ENCODE measurements around the gene KIF6.
"Not testable (repeated sequence)": the region's sequence is repeated elsewhere in the genome, so short reads cannot be mapped to it uniquely, and the experiment has no call there.

KIF6 gene

DNA sequence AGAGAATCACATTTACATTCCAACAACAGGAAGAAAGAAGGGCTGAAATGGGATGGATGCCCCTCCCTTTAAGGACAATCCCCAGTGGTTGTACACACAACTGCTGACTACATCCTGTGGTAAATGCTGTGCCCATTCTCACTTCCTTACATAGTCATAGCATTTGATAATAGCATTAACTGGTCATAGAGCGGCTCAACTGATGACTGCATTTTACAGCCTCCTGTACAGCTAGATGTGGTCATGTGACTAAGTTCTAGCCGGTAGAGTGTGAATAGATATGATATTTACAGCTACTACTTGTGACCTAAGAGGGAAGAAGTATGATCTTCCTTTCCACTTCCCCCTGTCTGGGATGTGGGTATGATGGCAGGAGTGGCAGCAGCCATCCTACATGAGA is 435.7 kb downstream of the KIF6 start:
- DNase-seq (ENCODE audit: low read depth): no peak

DNA sequence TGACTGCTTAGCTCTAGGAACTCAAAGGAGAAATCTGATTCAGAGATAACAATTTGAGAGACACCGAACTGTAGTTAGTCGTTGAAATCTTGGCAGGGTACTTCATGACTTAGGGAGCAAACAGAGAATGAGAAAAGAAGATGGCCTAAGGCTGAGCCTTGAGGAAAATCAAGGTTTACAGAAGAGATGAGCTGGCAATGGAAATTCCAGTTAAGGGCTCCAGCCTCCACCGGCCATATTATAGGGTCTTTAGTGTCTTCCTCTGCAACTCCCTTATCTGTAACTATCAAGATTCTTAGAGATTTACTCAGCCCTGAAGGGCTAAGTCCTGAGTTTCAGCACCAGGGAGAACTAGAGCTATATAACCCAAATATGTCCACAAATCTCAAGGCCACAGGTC is 437.6 kb downstream of the KIF6 start:
- no peak for DNase-seq (ENCODE audit: low read depth)

DNA sequence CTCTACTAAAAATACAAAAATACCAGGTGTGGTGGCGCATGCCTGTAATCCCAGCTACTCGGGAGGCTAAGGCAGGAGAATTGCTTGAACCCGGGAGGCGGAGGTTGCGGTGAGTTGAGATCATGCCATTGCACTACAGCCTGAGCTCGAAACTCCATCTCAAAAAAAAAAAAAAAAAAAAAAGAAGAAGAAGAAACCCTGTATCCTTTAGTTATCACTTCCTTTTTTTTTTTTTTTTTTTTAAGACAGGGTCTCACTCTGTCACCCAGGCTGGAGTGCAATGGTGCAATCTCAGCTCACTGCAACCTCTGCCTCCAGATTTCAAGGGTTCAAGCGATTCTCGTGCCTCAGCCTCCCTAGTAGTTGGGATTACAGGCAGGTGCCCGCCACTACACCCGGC is 438.6 kb downstream of the KIF6 start:
- not testable (repeated sequence) for DNase-seq (ENCODE audit: low read depth)

DNA sequence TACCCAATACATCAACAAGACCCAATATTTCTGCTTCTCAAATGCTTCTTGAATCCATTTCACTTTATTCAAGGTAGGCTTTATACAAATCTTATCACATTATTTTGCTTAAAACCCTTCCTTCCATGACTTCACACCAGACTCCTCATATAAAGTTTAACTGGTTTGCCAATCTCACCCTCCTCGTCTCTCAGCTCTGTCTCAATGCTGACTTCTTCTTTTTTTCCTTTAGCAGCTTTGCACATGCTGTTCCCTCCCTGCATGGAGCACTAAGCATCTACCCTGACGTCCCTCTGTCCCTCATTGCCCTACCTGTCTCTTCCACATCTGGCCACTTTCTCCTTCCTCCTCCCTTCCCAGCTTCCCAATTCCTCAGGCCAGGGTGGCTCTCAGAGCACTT is 442.4 kb downstream of the KIF6 start:
- no peak for DNase-seq (ENCODE audit: low read depth)

DNA sequence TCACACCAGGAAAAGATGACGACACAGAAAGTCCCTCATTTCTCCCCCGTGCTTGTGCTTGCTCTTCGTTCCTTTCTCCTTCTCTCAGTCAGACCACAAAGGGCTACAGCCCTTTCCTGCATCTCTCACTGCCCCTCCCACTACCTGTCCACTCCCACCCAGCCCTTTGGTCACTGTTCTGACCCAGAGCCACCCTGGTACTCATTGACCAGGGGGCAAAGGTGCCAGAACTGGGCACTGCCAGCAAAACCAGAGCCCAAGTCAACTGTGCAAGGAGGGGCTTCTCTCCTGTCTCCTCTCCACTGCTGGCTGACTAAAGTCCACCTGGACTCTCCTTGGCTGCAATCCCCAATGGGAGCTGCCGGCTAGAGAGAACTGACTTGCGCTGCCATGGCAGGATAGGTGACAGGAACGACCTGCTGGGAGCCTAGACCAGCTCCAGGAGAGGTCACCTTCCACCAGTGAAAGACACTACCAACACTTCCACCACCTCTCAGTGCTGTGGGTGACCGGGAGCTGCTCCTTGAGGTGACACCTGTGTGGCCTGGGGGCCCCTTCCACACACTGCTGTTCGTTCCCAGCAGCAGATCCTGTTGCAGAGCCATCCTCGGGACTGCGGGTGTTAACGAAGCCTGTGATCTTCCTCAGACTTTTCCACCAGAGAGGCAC is 443.8 kb downstream of the KIF6 start:
- DNase-seq (ENCODE audit: low read depth): no peak

DNA sequence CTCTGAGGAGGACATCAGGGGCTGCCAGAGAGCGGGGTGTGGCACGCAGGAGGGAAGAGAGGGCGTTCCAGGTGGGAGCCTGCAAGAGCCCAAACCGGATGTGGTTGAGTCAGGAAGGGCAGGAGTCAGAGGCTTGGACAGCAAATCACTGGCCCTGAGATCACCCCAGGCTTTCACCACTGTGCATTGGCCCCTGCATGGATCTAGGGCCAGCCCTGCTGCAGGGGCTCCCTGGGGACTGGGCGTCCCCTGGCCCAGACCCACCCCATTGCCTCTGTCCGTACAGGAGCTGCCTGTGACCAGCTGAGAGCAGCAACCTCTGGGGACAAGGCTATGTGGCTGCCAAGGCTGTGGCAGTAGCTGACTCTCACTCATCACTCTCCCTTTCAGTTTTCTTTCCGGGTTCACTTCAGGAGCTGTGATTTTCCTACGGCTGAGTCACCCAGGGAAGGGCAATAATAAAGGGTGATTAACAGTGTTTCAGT is 444.9 kb downstream of the KIF6 start:
- DNase-seq (ENCODE audit: low read depth): no peak
